Fibroblast of lung (primary cell): ENCODE results near the gene INTS7. TPM values are rescaled to one million over a fixed set of nuclear protein-coding genes. Genes with fewer than 3 reads are reported as not detected.
"Not testable (repeated sequence)": the region's sequence is repeated elsewhere in the genome, so short reads cannot be mapped to it uniquely, and the experiment has no call there.

Experiments
- DNase-seq, 2 donors: peaks; one replicate each; pipeline versions ENCODE4 v3.0.0 to v3.0.0-alpha.2; 2010; ENCODE audit warnings: low read depth in 2 of 2
- H2AFZ ChIP-seq: 2 replicates; pipeline ENCODE4 v1.5.1; 2012; ENCODE audit warnings: low read length, control low read depth, inconsistent platforms
- H3K27ac ChIP-seq: 2 replicates; pipeline ENCODE4 v1.5.1; 2011; ENCODE audit warnings: low read length, control low read depth; ENCODE audit not compliant: insufficient read depth
- H3K27me3 ChIP-seq: 2 replicates; pipeline ENCODE4 v1.5.1; 2011; ENCODE audit warnings: mild to moderate bottlenecking, low read length; ENCODE audit not compliant: control insufficient read depth, insufficient read depth
- H3K36me3 ChIP-seq: 2 replicates; pipeline ENCODE4 v1.5.1; 2011; ENCODE audit warnings: low read length; ENCODE audit not compliant: control insufficient read depth, insufficient read depth
- H3K4me1 ChIP-seq: 2 replicates; pipeline ENCODE4 v1.5.1; 2011; ENCODE audit warnings: low read length; ENCODE audit not compliant: control insufficient read depth, insufficient read depth; ENCODE audit errors: extremely low read depth
- H3K4me2 ChIP-seq: 2 replicates; pipeline ENCODE4 v1.5.1; 2011; ENCODE audit warnings: low read length, control low read depth; ENCODE audit not compliant: insufficient read depth; ENCODE audit errors: extremely low read depth
- H3K4me3 ChIP-seq, 4 experiments: fragments of 200-600 bp in 1 of 4; sonication (generic) in 1 of 4; replicated peaks in 1 of 4; 2 replicates each; pipeline ENCODE4 v1.5.1; 2011 to 2016; ENCODE audit warnings: low read length in 4 of 4, low read depth in 3 of 4, mild to moderate bottlenecking in 3 of 4, control low read depth in 2 of 4, inconsistent platforms in 1 of 4, mixed read lengths in 1 of 4; ENCODE audit not compliant: insufficient read depth in 1 of 4; ENCODE audit errors: control extremely low read depth in 1 of 4
- H3K79me2 ChIP-seq: 2 replicates; pipeline ENCODE4 v1.5.1; 2012; ENCODE audit warnings: mild to moderate bottlenecking, low read length, inconsistent platforms; ENCODE audit not compliant: control insufficient read depth, insufficient read depth
- H3K9ac ChIP-seq: 2 replicates; pipeline ENCODE4 v1.5.1; 2011; ENCODE audit warnings: mild to moderate bottlenecking, low read length, control low read depth; ENCODE audit not compliant: insufficient read depth
- H3K9me3 ChIP-seq: 2 replicates; pipeline ENCODE4 v1.5.1; 2012; ENCODE audit warnings: low read depth, low read length; ENCODE audit not compliant: control insufficient read depth, insufficient read depth
- H4K20me1 ChIP-seq: 2 replicates; pipeline ENCODE4 v1.5.1; 2011; ENCODE audit warnings: low read length; ENCODE audit not compliant: control insufficient read depth, insufficient read depth; ENCODE audit errors: extremely low read depth
- EZH2 ChIP-seq: IDR thresholded peaks from 2 replicates; pipeline ENCODE4 v1.5.1; 2012; ENCODE audit warnings: low read length, control low read depth, mild to moderate bottlenecking; ENCODE audit errors: missing control alignments
- polyA plus RNA-seq, 2 donors: library from polyadenylated mRNA; depleted of rRNA in 1 of 2; stranded (reverse) in 1 of 2; unstranded in 1 of 2; fragments of >200 nt; gene quantifications; 2 replicates each; pipeline ENCODE4 v1.2.1, GENCODE V29; 2011 to 2012; ENCODE audit warnings: missing spikeins in 1 of 2
- total RNA-seq: library from RNA; depleted of rRNA; stranded (reverse); fragments of >200 nt; gene quantifications from 2 replicates; pipeline ENCODE4 v1.2.1, GENCODE V29; 2014
- TF ChIP-seq, protein P1 (sequence below), 2 donors: IDR thresholded peaks in 1 of 2; conservative IDR thresholded peaks in 1 of 2; 1 replicate in 1 of 2; 2 replicates in 1 of 2; pipeline ENCODE4 v1.5.1; 2011 to 2012; ENCODE audit warnings: low read length in 2 of 2, control low read depth in 1 of 2, inconsistent platforms in 1 of 2, low read depth in 1 of 2, mild to moderate bottlenecking in 1 of 2

Gene INTS7
- total and polyA plus RNA-seq, 2 donors (not counting 1 experiment from before 2014, with no cell fraction given), result 20.6 to 23.7 TPM

DNA sequence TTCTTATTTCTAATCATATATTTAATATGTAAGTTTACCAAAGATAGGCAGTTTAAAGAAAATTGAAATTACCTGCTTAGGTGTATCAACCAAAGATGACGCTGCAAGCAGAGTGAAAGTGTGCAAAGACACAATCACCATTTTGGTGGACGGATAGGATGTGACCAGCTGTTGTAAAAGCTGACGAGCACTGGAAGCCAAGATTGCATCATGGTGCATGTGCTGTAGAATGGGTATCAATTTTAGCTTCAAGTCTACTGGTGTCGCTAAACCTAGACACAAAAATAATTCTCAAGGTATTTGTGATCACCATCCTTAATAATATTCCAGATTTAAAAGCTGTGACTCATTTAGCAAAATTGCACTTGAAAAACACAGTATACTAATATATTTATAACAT lies 28.2 kb downstream of the INTS7 start:
- no peaks in the 10 kb centered on the region for H3K79me2 ChIP-seq

DNA sequence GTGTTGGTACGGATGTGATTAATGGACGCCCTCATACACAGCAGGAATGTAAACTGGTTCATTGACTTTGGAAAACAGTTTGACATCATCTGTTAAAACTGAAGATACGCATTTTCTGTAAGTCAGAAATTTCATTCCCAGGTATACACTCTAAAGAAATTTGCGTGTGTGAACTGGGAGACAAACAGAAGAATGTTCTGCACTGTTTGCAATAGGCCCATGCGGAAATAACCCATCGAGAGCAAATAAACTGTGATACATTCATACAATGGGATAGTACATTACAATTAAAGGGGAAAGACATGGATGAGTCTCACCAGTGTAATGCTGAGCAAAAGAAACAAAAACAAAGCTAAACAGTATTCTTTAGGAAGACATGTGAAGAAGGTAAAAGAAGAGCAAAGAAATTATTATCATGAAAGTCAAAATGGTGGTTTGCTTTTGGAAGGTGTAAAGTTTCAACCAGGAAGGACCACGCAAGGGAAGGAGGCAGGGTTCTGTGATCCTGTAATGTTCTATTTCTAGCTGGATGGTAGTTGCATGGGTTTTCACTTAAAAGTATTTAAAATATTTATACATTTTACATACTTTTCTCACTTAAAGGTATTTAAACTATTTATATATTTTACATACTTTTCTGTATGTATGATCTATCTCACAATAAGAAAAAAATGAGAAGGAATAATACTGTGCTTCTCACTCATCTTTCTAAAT lies 30.3 kb downstream of the INTS7 start:
- Histone ChIP-seq H3K9me3 (no peaks in the 10 kb centered on the region), H3K79me2 (no peaks in the 10 kb centered on the region), H3K9ac (no peak overlapping the region), H3K36me3 (no peaks in the 10 kb centered on the region), H4K20me1 (no peaks in the 10 kb centered on the region), H3K27ac (no peak overlapping the region), H2AFZ (no peak overlapping the region), H3K4me1 (no peaks in the 10 kb centered on the region), H3K4me2 (no peak overlapping the region), H3K27me3 (no peaks in the 10 kb centered on the region), H3K4me3 (no peak overlapping the region)
- DNase-seq, result no peak
- no peak for TF ChIP-seq EZH2
- TF ChIP-seq, protein P1, sequence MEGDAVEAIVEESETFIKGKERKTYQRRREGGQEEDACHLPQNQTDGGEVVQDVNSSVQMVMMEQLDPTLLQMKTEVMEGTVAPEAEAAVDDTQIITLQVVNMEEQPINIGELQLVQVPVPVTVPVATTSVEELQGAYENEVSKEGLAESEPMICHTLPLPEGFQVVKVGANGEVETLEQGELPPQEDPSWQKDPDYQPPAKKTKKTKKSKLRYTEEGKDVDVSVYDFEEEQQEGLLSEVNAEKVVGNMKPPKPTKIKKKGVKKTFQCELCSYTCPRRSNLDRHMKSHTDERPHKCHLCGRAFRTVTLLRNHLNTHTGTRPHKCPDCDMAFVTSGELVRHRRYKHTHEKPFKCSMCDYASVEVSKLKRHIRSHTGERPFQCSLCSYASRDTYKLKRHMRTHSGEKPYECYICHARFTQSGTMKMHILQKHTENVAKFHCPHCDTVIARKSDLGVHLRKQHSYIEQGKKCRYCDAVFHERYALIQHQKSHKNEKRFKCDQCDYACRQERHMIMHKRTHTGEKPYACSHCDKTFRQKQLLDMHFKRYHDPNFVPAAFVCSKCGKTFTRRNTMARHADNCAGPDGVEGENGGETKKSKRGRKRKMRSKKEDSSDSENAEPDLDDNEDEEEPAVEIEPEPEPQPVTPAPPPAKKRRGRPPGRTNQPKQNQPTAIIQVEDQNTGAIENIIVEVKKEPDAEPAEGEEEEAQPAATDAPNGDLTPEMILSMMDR (conservative IDR thresholded peaks at IDR 0.05 in 1 of 2, IDR thresholded peaks at IDR 0.05 in 1 of 2; ENCODE audit: low read depth in 1 of 2, low read length in 2 of 2), result no peak

More for the DNA sequence above, 28.2 kb downstream of the INTS7 start:
- no peak for TF ChIP-seq EZH2
- TF ChIP-seq, protein P1 (conservative IDR thresholded peaks at IDR 0.05 in 1 of 2, IDR thresholded peaks at IDR 0.05 in 1 of 2; ENCODE audit: low read depth in 1 of 2, low read length in 2 of 2), result no peak
- no peaks in the 10 kb centered on the region for H3K36me3 ChIP-seq
- no peaks in the 10 kb centered on the region for H4K20me1 ChIP-seq
- H3K4me1 ChIP-seq, result no peaks in the 10 kb centered on the region
- no peak overlapping the region for H3K27ac ChIP-seq
- H3K9me3 ChIP-seq, result no peaks in the 10 kb centered on the region
- no peak overlapping the region for H3K4me2 ChIP-seq
- no peak overlapping the region for H3K4me3 ChIP-seq
- no peak for DNase-seq
- H2AFZ ChIP-seq, result no peak overlapping the region
- no peaks in the 10 kb centered on the region for H3K27me3 ChIP-seq
- H3K9ac ChIP-seq, result no peak overlapping the region

DNA sequence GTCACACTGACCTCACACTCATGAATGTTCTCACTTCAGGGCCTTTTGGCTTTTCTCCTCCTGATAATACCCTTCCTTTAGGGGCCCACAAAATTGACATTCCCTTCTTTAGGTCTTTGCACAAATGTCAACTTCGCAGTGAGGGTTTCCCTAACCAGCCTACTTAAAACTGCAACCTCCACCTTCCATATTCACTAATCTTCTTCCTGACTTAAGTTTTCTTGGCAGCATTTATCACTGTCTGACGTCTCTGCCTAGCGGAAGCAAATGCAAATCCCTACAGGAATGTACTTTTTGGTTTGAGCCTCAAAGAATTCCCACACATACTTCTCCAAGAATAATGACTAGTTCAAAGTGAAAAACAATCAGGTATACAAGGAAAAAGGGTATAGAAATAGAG lies 32.8 kb downstream of the INTS7 start:
- Histone ChIP-seq H3K4me1 (no peaks in the 10 kb centered on the region), H2AFZ (no peak overlapping the region), H3K4me3 (no peak overlapping the region), H3K4me2 (no peak overlapping the region), H3K79me2 (no peaks in the 10 kb centered on the region), H3K9me3 (no peaks in the 10 kb centered on the region), H3K36me3 (no peaks in the 10 kb centered on the region), H3K9ac (no peak overlapping the region), H3K27me3 (no peaks in the 10 kb centered on the region), H3K27ac (no peak overlapping the region), H4K20me1 (no peaks in the 10 kb centered on the region)
- no peak for TF ChIP-seq EZH2
- TF ChIP-seq, protein P1 (conservative IDR thresholded peaks at IDR 0.05 in 1 of 2, IDR thresholded peaks at IDR 0.05 in 1 of 2; ENCODE audit: low read depth in 1 of 2, low read length in 2 of 2), result no peak
- DNase-seq, result peak in 1 of 2 donors; percentile 77

DNA sequence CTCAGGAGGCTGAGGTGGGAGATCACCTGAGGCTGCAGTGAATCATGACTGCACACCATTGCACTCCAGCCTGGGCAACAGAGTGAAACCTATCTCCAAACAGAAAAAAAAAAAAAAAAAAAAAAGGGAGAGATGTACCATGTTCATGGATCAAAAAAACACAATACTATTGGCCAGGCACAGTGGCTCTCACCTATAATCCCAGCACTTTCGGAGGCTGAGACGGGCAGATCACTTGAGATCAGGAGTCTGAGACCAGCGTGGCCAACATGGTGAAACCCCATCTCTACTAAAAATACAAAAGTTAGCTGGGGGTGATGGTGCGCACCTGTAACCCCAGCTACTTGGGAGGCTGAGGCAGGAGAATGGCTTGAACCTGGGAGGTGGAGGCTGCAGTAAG lies 37.9 kb downstream of the INTS7 start:
- not testable (repeated sequence) for H3K4me1 ChIP-seq, H3K9ac ChIP-seq, H3K4me3 ChIP-seq, DNase-seq, H3K79me2 ChIP-seq, H3K27me3 ChIP-seq, H4K20me1 ChIP-seq, H2AFZ ChIP-seq, H3K9me3 ChIP-seq, H3K27ac ChIP-seq, H3K4me2 ChIP-seq, H3K36me3 ChIP-seq
